Mammary epithelial cell (primary cell): Measurements from ENCODE around the gene CRKL.

ENCODE experiments used
- EZH2 ChIP-seq: IDR thresholded peaks from 2 replicates; pipeline ENCODE4 v1.6.1; 2012; ENCODE audit warnings: low read length, inconsistent platforms, borderline replicate concordance
- TF ChIP-seq, protein P1 (sequence below), 2 donors: IDR thresholded peaks in 1 of 2; conservative IDR thresholded peaks in 1 of 2; 2 replicates each; pipeline ENCODE4 v1.5.1; 2011 to 2012; ENCODE audit warnings: inconsistent platforms in 2 of 2, low read length in 2 of 2, mild to moderate bottlenecking in 2 of 2, control low read depth in 1 of 2, low read depth in 1 of 2; ENCODE audit not compliant: insufficient read depth in 1 of 2; ENCODE audit errors: extremely low read depth in 1 of 2

DNA sequence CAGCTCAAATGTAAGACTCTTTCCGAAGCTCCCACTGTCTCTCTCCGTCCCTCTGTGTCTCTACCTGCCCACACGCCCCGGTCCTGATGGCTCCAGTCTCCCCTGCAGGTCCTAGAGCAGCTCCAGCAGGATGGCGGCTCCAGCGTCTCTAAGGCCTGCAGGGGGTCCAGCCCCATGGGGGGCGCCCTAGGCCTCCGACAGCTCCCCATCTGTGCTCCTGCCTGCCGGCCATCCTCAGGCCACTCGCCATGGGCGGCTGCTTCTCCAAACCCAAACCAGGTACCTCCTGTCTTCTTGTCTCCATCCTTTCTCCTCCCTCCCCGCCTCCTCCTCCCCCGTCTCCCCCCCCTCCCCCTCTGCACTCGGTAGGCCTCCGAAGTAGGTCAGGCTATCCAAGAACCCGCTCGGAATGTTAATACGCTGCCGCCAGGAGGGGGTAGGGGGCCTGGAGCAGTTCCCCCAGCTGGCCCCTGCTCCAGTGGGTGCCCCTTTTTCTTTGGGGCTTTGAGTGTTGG is 50.5 kb downstream of the CRKL start:
- TF ChIP-seq, protein P1, sequence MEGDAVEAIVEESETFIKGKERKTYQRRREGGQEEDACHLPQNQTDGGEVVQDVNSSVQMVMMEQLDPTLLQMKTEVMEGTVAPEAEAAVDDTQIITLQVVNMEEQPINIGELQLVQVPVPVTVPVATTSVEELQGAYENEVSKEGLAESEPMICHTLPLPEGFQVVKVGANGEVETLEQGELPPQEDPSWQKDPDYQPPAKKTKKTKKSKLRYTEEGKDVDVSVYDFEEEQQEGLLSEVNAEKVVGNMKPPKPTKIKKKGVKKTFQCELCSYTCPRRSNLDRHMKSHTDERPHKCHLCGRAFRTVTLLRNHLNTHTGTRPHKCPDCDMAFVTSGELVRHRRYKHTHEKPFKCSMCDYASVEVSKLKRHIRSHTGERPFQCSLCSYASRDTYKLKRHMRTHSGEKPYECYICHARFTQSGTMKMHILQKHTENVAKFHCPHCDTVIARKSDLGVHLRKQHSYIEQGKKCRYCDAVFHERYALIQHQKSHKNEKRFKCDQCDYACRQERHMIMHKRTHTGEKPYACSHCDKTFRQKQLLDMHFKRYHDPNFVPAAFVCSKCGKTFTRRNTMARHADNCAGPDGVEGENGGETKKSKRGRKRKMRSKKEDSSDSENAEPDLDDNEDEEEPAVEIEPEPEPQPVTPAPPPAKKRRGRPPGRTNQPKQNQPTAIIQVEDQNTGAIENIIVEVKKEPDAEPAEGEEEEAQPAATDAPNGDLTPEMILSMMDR (conservative IDR thresholded peaks at IDR 0.05 in 1 of 2, IDR thresholded peaks at IDR 0.05 in 1 of 2; ENCODE audit: extremely low read depth in 1 of 2, insufficient read depth in 1 of 2, low read depth in 1 of 2, low read length in 2 of 2): no peak
- no peak for TF ChIP-seq EZH2
